Keratinocyte (primary cell): Measurements from ENCODE around the gene AJUBA. TPM values are rescaled to one million over a fixed set of nuclear protein-coding genes. Genes with fewer than 3 reads are reported as not detected.
"Not testable (repeated sequence)": the region's sequence is repeated elsewhere in the genome, so short reads cannot be mapped to it uniquely, and the experiment has no call there.

Experiments used
- DNase-seq: peaks from one replicate; pipeline ENCODE4 v3.0.0-alpha.2; 2011; ENCODE audit warnings: low read depth, missing footprints, low spot score
- FAIRE-seq: peaks from 2 replicates; lab custom pipeline; 2011; peaks lifted over from hg19 to GRCh38; lab: Jason Lieb, UNC
- H2AFZ ChIP-seq: 2 replicates; pipeline ENCODE4 v1.6.0; 2012; ENCODE audit warnings: low read length, control low read depth, inconsistent platforms; ENCODE audit not compliant: control insufficient read depth
- H3K27ac ChIP-seq: 2 replicates; pipeline ENCODE4 v1.5.1; 2011; ENCODE audit warnings: low read length; ENCODE audit not compliant: control insufficient read depth, insufficient read depth
- H3K27me3 ChIP-seq: 3 replicates; pipeline ENCODE4 v1.6.0; 2011; ENCODE audit warnings: low read length; ENCODE audit not compliant: control insufficient read depth, insufficient read depth; ENCODE audit errors: extremely low read depth
- H3K36me3 ChIP-seq, 2 experiments: 2 replicates in 1 of 2; 3 replicates in 1 of 2; pipeline ENCODE4 v1.5.1; 2011; ENCODE audit warnings: low read length in 2 of 2, mild to moderate bottlenecking in 1 of 2; ENCODE audit not compliant: control insufficient read depth in 2 of 2, insufficient read depth in 2 of 2; ENCODE audit errors: extremely low read depth in 1 of 2
- H3K4me1 ChIP-seq: 3 replicates; pipeline ENCODE4 v1.5.1; 2011; ENCODE audit warnings: low read length; ENCODE audit not compliant: control insufficient read depth, insufficient read depth; ENCODE audit errors: extremely low read depth
- H3K4me2 ChIP-seq: 3 replicates; pipeline ENCODE4 v1.6.0; 2011; ENCODE audit warnings: low read depth, low read length; ENCODE audit not compliant: control insufficient read depth, insufficient read depth; ENCODE audit errors: extremely low read depth
- H3K4me3 ChIP-seq, 3 experiments: fragments of 200-600 bp in 1 of 3; sonication (generic) in 1 of 3; 2 replicates in 2 of 3; 3 replicates in 1 of 3; pipeline ENCODE4 v1.5.1; 2011 to 2016; ENCODE audit warnings: low read length in 3 of 3, mild to moderate bottlenecking in 3 of 3, control low read depth in 2 of 3, inconsistent platforms in 1 of 3, low read depth in 1 of 3, mixed read lengths in 1 of 3, mixed run types in 1 of 3, moderate library complexity in 1 of 3; ENCODE audit not compliant: control insufficient read depth in 2 of 3, insufficient read depth in 2 of 3; ENCODE audit errors: extremely low read depth in 1 of 3
- H3K79me2 ChIP-seq: 2 replicates; pipeline ENCODE4 v1.6.0; 2012; ENCODE audit warnings: low read length; ENCODE audit not compliant: control insufficient read depth, insufficient read depth
- H3K9ac ChIP-seq: 3 replicates; pipeline ENCODE4 v1.6.0; 2011; ENCODE audit warnings: low read length; ENCODE audit not compliant: control insufficient read depth, insufficient read depth; ENCODE audit errors: extremely low read depth
- H3K9me1 ChIP-seq: 3 replicates; pipeline ENCODE4 v1.6.0; 2011; ENCODE audit warnings: low read length; ENCODE audit not compliant: control insufficient read depth, insufficient read depth; ENCODE audit errors: extremely low read depth
- H3K9me3 ChIP-seq: 2 replicates; pipeline ENCODE4 v1.5.1; 2012; ENCODE audit warnings: low read depth, low read length; ENCODE audit not compliant: control insufficient read depth
- H4K20me1 ChIP-seq: 3 replicates; pipeline ENCODE4 v1.6.0; 2011; ENCODE audit warnings: low read length; ENCODE audit not compliant: control insufficient read depth, insufficient read depth; ENCODE audit errors: extremely low read depth
- CTCF ChIP-seq, 3 experiments: IDR thresholded peaks in 1 of 3; conservative IDR thresholded peaks in 1 of 3; optimal IDR thresholded peaks in 1 of 3; 2 replicates in 2 of 3; 3 replicates in 1 of 3; pipeline versions ENCODE3 to v1.5.1; 2011; ENCODE audit warnings: low read length in 3 of 3, mild to moderate bottlenecking in 3 of 3, moderate library complexity in 2 of 3, control low read depth in 1 of 3, inconsistent platforms in 1 of 3; ENCODE audit not compliant: insufficient read depth in 2 of 3; ENCODE audit errors: extremely low read depth in 1 of 3
- EZH2 ChIP-seq: IDR thresholded peaks from one replicate; pipeline ENCODE4 v1.6.1; 2012; ENCODE audit warnings: inconsistent platforms, mild to moderate bottlenecking, low read length, moderate library complexity
- dilution Hi-C: fragments of 300-500 bp; cut with MboI; formaldehyde crosslinking; loops from one replicate; pipeline ENCODE4 v1.7.0; 2020; ENCODE audit warnings: low sequenced_read_pairs; ENCODE audit not compliant: extremely low pct_ligation_motif_present
- polyA plus RNA-seq, 5 experiments: library from polyadenylated mRNA; depleted of rRNA in 3 of 5; stranded (reverse) in 3 of 5; stranded (forward) in 1 of 5; unstranded in 1 of 5; fragments of >200 nt; gene quantifications; 1 replicate in 1 of 5; 2 replicates in 3 of 5; 3 replicates in 1 of 5; pipeline versions ENCODE4 v1.2.1 to v1.2.3, GENCODE V29; 2011 to 2012; ENCODE audit warnings: missing spikeins in 2 of 5, low read depth in 1 of 5, low replicate concordance in 1 of 5

Gene AJUBA
- polyA plus RNA-seq, 1 donor (not counting 4 experiments of a cell fraction or from before 2014, with no cell fraction given): 157 TPM

GRCh38 chr14:23015618-23016017 is 33.3 kb upstream of the AJUBA start:
- no peak overlapping the region for H3K9ac ChIP-seq
- no peaks in the 10 kb centered on the region for H3K36me3 ChIP-seq
- H3K9me3 ChIP-seq: no peaks in the 10 kb centered on the region
- H3K79me2 ChIP-seq: no peaks in the 10 kb centered on the region
- H3K27me3 ChIP-seq: no peaks in the 10 kb centered on the region
- H2AFZ ChIP-seq: no peak overlapping the region
- TF ChIP-seq EZH2: no peak
- TF ChIP-seq CTCF (optimal IDR thresholded peaks at IDR 0.05 in 1 of 3, IDR thresholded peaks at IDR 0.05 in 1 of 3, conservative IDR thresholded peaks at IDR 0.05 in 1 of 3; ENCODE audit: extremely low read depth in 1 of 3, insufficient read depth in 2 of 3, low read length in 3 of 3): no peak
- H3K4me1 ChIP-seq: no peaks in the 10 kb centered on the region
- H3K4me3 ChIP-seq: no peak overlapping the region
- H3K9me1 ChIP-seq: no peaks in the 10 kb centered on the region
- DNase-seq: no peak
- dilution Hi-C loops: no loop called here
- no peak overlapping the region for H3K27ac ChIP-seq
- no peaks in the 10 kb centered on the region for H4K20me1 ChIP-seq
- FAIRE-seq: no peak
- no peak overlapping the region for H3K4me2 ChIP-seq

- H4K20me1 ChIP-seq, H3K9me1 ChIP-seq, H3K9me3 ChIP-seq, H3K27ac ChIP-seq, dilution Hi-C loops, H3K9ac ChIP-seq, H3K4me3 ChIP-seq, H3K4me2 ChIP-seq, DNase-seq, H2AFZ ChIP-seq, FAIRE-seq, H3K36me3 ChIP-seq, H3K27me3 ChIP-seq, H3K79me2 ChIP-seq: not testable (repeated sequence)
- H3K4me1 ChIP-seq: peaks cover 13% of the 10 kb centered on the region
Measured at GRCh38 chr14:23013749-23014054, 31.4 kb upstream of the AJUBA start.

DNA sequence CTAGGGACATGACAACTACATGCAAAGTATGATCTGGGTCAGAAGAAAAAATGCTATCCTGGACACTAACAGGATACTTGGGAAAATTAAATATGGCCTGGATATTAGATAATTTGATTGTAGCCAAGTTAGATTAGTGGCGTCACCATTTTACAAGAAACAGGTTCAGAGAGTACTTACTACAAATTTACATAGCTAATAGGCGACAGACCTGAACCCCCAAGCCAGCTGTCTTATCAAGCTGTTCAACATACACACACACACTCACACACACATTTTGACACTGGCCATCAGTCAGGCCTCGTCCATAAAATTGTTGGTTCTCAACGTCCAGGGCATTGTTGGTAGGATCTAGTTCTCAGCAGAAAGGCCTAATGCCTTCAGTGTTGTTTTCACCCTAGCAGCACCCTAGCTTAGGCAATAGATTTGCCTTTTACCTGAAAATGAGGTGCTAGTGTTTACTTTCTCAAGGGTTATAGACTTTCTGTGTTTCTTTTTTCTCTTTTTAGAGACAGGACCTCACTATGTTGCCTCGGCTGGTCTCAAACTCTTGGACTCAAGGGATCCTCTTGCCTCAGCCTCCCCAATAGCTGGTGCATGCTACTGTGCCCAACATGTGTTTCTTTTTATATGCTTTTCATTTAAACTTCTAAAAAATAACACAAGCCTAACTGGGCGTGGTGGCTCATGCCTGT is 30.9 kb upstream of the AJUBA start:
- H2AFZ ChIP-seq: no peak overlapping the region
- DNase-seq: no peak
- no peak overlapping the region for H3K4me2 ChIP-seq
- H3K9me1 ChIP-seq: no peaks in the 10 kb centered on the region
- no peak overlapping the region for H3K9ac ChIP-seq
- peaks cover 15% of the 10 kb centered on the region for H3K4me1 ChIP-seq
- H3K36me3 ChIP-seq: no peaks in the 10 kb centered on the region
- TF ChIP-seq CTCF (optimal IDR thresholded peaks at IDR 0.05 in 1 of 3, IDR thresholded peaks at IDR 0.05 in 1 of 3, conservative IDR thresholded peaks at IDR 0.05 in 1 of 3; ENCODE audit: extremely low read depth in 1 of 3, insufficient read depth in 2 of 3, low read length in 3 of 3) (no peak), EZH2 (no peak)
- FAIRE-seq: no peak
- no peaks in the 10 kb centered on the region for H4K20me1 ChIP-seq
- no peak overlapping the region for H3K4me3 ChIP-seq
- dilution Hi-C loops: no loop called here
- no peaks in the 10 kb centered on the region for H3K79me2 ChIP-seq
- no peak overlapping the region for H3K27ac ChIP-seq
- no peaks in the 10 kb centered on the region for H3K9me3 ChIP-seq
- H3K27me3 ChIP-seq: no peaks in the 10 kb centered on the region
